OCI-LY7 (cell line): ENCODE results near the gene COL23A1. TPM values are rescaled to one million over a fixed set of nuclear protein-coding genes. Genes with fewer than 3 reads are reported as not detected.

Experiments
- BruUV-seq: library from RNA; stranded (reverse); fragments of 400-500 nt; replicated peaks from 2 replicates; lab custom pipeline; 2021; lab: Mats Ljungman, UMichigan
- CTCF ChIA-PET: fragments of 300-600 bp; sonication (Branson Sonifier 250); formaldehyde crosslinking; loops from one replicate; lab custom pipeline; 2022; ENCODE audit warnings: antibody characterized with exemption; ENCODE audit not compliant: unreplicated experiment; lab: Charles Lee
- POLR2A ChIA-PET: fragments of 300-600 bp; sonication (Branson Sonifier 250); formaldehyde crosslinking; loops from one replicate; lab custom pipeline; 2022; ENCODE audit warnings: antibody characterized with exemption; lab: Charles Lee
- DNase-seq: peaks from one replicate; pipeline ENCODE4 v3.0.0-alpha.2; 2015; ENCODE audit warnings: low spot score
- H2AFZ ChIP-seq: fragments of 200-600 bp; sonication (generic), shearing (Covaris generic); 2 replicates; pipeline ENCODE4 v1.6.1; 2014; ENCODE audit warnings: mild to moderate bottlenecking, antibody characterized with exemption, low read length, moderate library complexity
- H3K27ac ChIP-seq: fragments of 200-600 bp; sonication (generic); 2 replicates; pipeline ENCODE4 v1.5.1; 2014; ENCODE audit warnings: mixed run types, low read depth, mild to moderate bottlenecking, moderate library complexity, low read length, inconsistent platforms; ENCODE audit not compliant: poor library complexity, severe bottlenecking
- H3K36me3 ChIP-seq: fragments of 200-600 bp; sonication (generic); 2 replicates; pipeline ENCODE4 v1.6.1; 2014; ENCODE audit warnings: mild to moderate bottlenecking, antibody characterized with exemption, low read length, moderate library complexity, mixed read lengths; ENCODE audit not compliant: insufficient read depth
- H3K4me1 ChIP-seq: fragments of 200-600 bp; sonication (generic); 2 replicates; pipeline ENCODE4 v1.5.1; 2014; ENCODE audit warnings: mild to moderate bottlenecking, low read length; ENCODE audit not compliant: insufficient read depth, poor library complexity, severe bottlenecking
- H3K4me2 ChIP-seq: fragments of 200-600 bp; sonication (generic); 2 replicates; pipeline ENCODE4 v1.6.1; 2014; ENCODE audit warnings: mild to moderate bottlenecking, low read length
- H3K4me3 ChIP-seq: fragments of 200-600 bp; sonication (generic); 2 replicates; pipeline ENCODE4 v1.5.1; 2014; ENCODE audit warnings: mild to moderate bottlenecking, low read depth, low read length; ENCODE audit not compliant: poor library complexity, severe bottlenecking
- H3K79me2 ChIP-seq: fragments of 200-600 bp; sonication (generic); 2 replicates; pipeline ENCODE4 v1.6.1; 2016; ENCODE audit warnings: low read depth, mild to moderate bottlenecking, low read length, moderate library complexity, mixed read lengths; ENCODE audit not compliant: insufficient read depth
- H3K9me2 ChIP-seq: fragments of 200-600 bp; sonication (generic); 2 replicates; pipeline ENCODE4 v1.6.1; 2016; ENCODE audit warnings: mild to moderate bottlenecking, low read length, mixed read lengths; ENCODE audit not compliant: insufficient read depth
- H3K9me3 ChIP-seq: fragments of 200-600 bp; sonication (generic); 2 replicates; pipeline ENCODE4 v1.6.1; 2014; ENCODE audit warnings: mild to moderate bottlenecking, mixed run types, low read length, mixed read lengths
- H4K20me1 ChIP-seq: fragments of 200-600 bp; sonication (generic); 2 replicates; pipeline ENCODE4 v1.6.1; 2014; ENCODE audit warnings: mild to moderate bottlenecking, antibody characterized with exemption, low read length, moderate library complexity, mixed read lengths; ENCODE audit not compliant: insufficient read depth
- CTCF ChIP-seq: fragments of 200-600 bp; sonication (generic); conservative IDR thresholded peaks from 2 replicates; pipeline ENCODE4 v1.5.1; 2014; ENCODE audit warnings: mild to moderate bottlenecking, antibody characterized with exemption, low read length, moderate library complexity, mixed read lengths
- EZH2phosphoT487 ChIP-seq: fragments of 200-600 bp; sonication (generic); IDR thresholded peaks from 2 replicates; pipeline ENCODE4 v1.6.1; 2018; ENCODE audit warnings: low read depth, borderline replicate concordance, mild to moderate bottlenecking, mixed run types, antibody characterized with exemption, low read length, moderate library complexity, mixed read lengths
- intact Hi-C: fragments of 100-400 bp; cut with micrococcal nuclease; formaldehyde crosslinking; loops from one replicate; pipeline ENCODE4 v1.10.0; 2022; ENCODE audit not compliant: unreplicated experiment
- total RNA-seq, 2 experiments: library from RNA; depleted of rRNA in 1 of 2; stranded (reverse); fragments of >200 nt in 1 of 2; shearing (Covaris generic) in 1 of 2; gene quantifications; 2 replicates each; pipeline ENCODE4 v1.2.3, GENCODE V29; 2014 to 2022

Gene COL23A1
- total RNA-seq, 2 experiments from 2014 or later, result 0.53 TPM; not detected in 1

DNA sequence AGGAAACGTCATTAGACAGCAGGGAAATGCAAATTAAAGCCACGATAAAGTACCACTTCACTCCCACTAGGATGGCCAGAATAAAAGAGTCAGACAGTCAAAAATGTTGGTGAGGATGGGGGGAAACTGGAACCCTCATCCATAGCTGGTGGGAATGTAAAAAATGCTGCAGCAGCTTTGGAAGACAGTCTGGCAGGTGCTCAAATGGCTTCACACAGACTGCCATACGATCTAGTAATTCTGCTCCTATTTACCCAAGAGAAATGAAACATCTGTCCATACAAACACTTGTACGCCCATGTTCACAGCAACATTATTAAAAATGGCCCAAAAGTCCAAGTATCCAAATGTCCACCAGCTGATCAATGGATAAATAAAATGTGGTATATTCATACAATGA lies 198.7 kb downstream of the COL23A1 start:
- TF ChIP-seq EZH2phosphoT487, result no peak
- TF ChIP-seq CTCF, result no peak
- Histone ChIP-seq H3K36me3 (no peaks in the 10 kb centered on the region), H3K4me2 (no peak overlapping the region), H3K79me2 (no peaks in the 10 kb centered on the region), H3K27ac (no peak overlapping the region), H3K9me2 (no peaks in the 10 kb centered on the region), H3K4me3 (no peak overlapping the region), H3K9me3 (no peaks in the 10 kb centered on the region), H4K20me1 (no peaks in the 10 kb centered on the region), H3K4me1 (no peaks in the 10 kb centered on the region), H2AFZ (no peak overlapping the region)
- CTCF ChIA-PET, result no interaction called here
- POLR2A ChIA-PET, result no interaction called here
- intact Hi-C loops, result no loop called here
- no peak for DNase-seq
- no TSS peak for BruUV-seq

GRCh38 chr5:178389796-178390195 lies 200.4 kb downstream of the COL23A1 start:
- TF ChIP-seq CTCF, result no peak
- TF ChIP-seq EZH2phosphoT487, result no peak
- intact Hi-C loops, result no loop called here
- H3K9me3 ChIP-seq, result no peaks in the 10 kb centered on the region
- H2AFZ ChIP-seq, result no peak overlapping the region
- no peaks in the 10 kb centered on the region for H3K36me3 ChIP-seq
- no peaks in the 10 kb centered on the region for H3K4me1 ChIP-seq
- H3K9me2 ChIP-seq, result no peaks in the 10 kb centered on the region
- no TSS peak for BruUV-seq
- CTCF ChIA-PET, result no interaction called here
- H3K79me2 ChIP-seq, result no peaks in the 10 kb centered on the region
- H3K27ac ChIP-seq, result no peak overlapping the region
- H3K4me2 ChIP-seq, result no peak overlapping the region
- POLR2A ChIA-PET, result no interaction called here
- H3K4me3 ChIP-seq, result no peak overlapping the region
- no peak for DNase-seq
- no peaks in the 10 kb centered on the region for H4K20me1 ChIP-seq

GRCh38 chr5:178389026-178389729 lies 201.0 kb downstream of the COL23A1 start:
- H3K79me2 ChIP-seq, result no peaks in the 10 kb centered on the region
- H3K9me2 ChIP-seq, result no peaks in the 10 kb centered on the region
- no peak overlapping the region for H3K27ac ChIP-seq
- no peak overlapping the region for H3K4me2 ChIP-seq
- DNase-seq, result no peak
- no TSS peak for BruUV-seq
- no peak overlapping the region for H3K4me3 ChIP-seq
- intact Hi-C loops, result no loop called here
- no peak overlapping the region for H2AFZ ChIP-seq
- CTCF ChIA-PET, result no interaction called here
- TF ChIP-seq EZH2phosphoT487, result no peak
- no peak for TF ChIP-seq CTCF
- POLR2A ChIA-PET, result no interaction called here
- H3K9me3 ChIP-seq, result no peaks in the 10 kb centered on the region
- H4K20me1 ChIP-seq, result no peaks in the 10 kb centered on the region
- H3K36me3 ChIP-seq, result no peaks in the 10 kb centered on the region
- no peaks in the 10 kb centered on the region for H3K4me1 ChIP-seq
